Vagina (tissue), 2 donors: Measurements from ENCODE around the gene GSTM5.

Experiments used
- CTCF ChIP-seq, 3 experiments: fragments of 450-650 bp in 2 of 3; fragments of 200-600 bp in 1 of 3; sonication (generic) in 1 of 3; IDR thresholded peaks; one replicate each; pipeline ENCODE4 v1.5.1; 2017 to 2019; ENCODE audit warnings: antibody characterized with exemption in 3 of 3, mild to moderate bottlenecking in 2 of 3, moderate library complexity in 2 of 3
- POLR2A ChIP-seq, 2 donors: fragments of 450-650 bp; IDR thresholded peaks; one replicate each; pipeline ENCODE4 v1.6.1; 2017; ENCODE audit warnings: antibody characterized with exemption in 2 of 2, mild to moderate bottlenecking in 2 of 2, moderate library complexity in 2 of 2

GRCh38 chr1:109749221-109749620 is 37.2 kb downstream of the GSTM5 start:
- TF ChIP-seq CTCF (IDR thresholded peaks at IDR 0.05), result no peak
- no peak for TF ChIP-seq POLR2A (IDR thresholded peaks at IDR 0.05)
